HG02852 (cell line): Measurements from ENCODE around the gene LIPE.

ENCODE experiments used
- ATAC-seq: cut with Tn5 transposase; IDR thresholded peaks from one replicate; pipeline ENCODE4 v1.9.1; 2021; ENCODE audit warnings: mild to moderate bottlenecking, moderate library complexity; ENCODE audit not compliant: unreplicated experiment

The LIPE gene

GRCh38 chr19:42412661-42413076, 14.5 kb downstream of the LIPE start:
- no peak for ATAC-seq

GRCh38 chr19:42412227-42412626, 15.0 kb downstream of the LIPE start:
- ATAC-seq, result no peak

GRCh38 chr19:42411581-42412178, 15.5 kb downstream of the LIPE start:
- no peak for ATAC-seq

- no peak for ATAC-seq
Measured at GRCh38 chr19:42410371-42410770, 16.8 kb downstream of the LIPE start.

- ATAC-seq, result no peak
Measured at GRCh38 chr19:42409477-42409876, 17.7 kb downstream of the LIPE start.

GRCh38 chr19:42407816-42408175, 19.4 kb downstream of the LIPE start:
- no peak for ATAC-seq

- no peak for ATAC-seq
Measured at GRCh38 chr19:42407085-42407815, 19.9 kb downstream of the LIPE start.

GRCh38 chr19:42406111-42406510, 21.1 kb downstream of the LIPE start:
- ATAC-seq, result no peak

- no peak for ATAC-seq
Measured at GRCh38 chr19:42403586-42403985, 23.6 kb downstream of the LIPE start.

- no peak for ATAC-seq
Measured at GRCh38 chr19:42402376-42403116, 24.6 kb downstream of the LIPE start.

GRCh38 chr19:42401365-42402303, 25.6 kb downstream of the LIPE start:
- ATAC-seq, result no peak

GRCh38 chr19:42400404-42400803, 26.8 kb downstream of the LIPE start:
- ATAC-seq, result no peak

- ATAC-seq, result no peak
Measured at GRCh38 chr19:42397263-42398166, 29.7 kb downstream of the LIPE start.

GRCh38 chr19:42396381-42397262, 30.6 kb downstream of the LIPE start:
- peak; percentile 96 for ATAC-seq

- no peak for ATAC-seq
Measured at GRCh38 chr19:42394751-42395150, 32.4 kb downstream of the LIPE start.

GRCh38 chr19:42392165-42392564, 35.0 kb downstream of the LIPE start:
- ATAC-seq, result no peak

- ATAC-seq, result no peak
Measured at GRCh38 chr19:42389899-42390298, 37.3 kb downstream of the LIPE start, which contains the start of gene CNFN. CNFN (minus strand) TSS chr19:42390297; CDS start chr19:42389037, 1,260 bp downstream.

- ATAC-seq, result no peak
Measured at GRCh38 chr19:42388851-42389489, 38.2 kb downstream of the LIPE start.
